LNCaP clone FGC (cell line): ENCODE data around the gene PSEN1.

Source experiments
- DNase-seq: peaks from one replicate; pipeline ENCODE4 v3.0.0-alpha.2; 2011; ENCODE audit warnings: low read depth
- H3K4me3 ChIP-seq: 2 replicates; pipeline ENCODE4 v1.5.1; 2011; ENCODE audit warnings: mild to moderate bottlenecking, low read depth, low read length, control low read depth
- TF ChIP-seq, protein P1 (sequence below): IDR thresholded peaks from 2 replicates; pipeline ENCODE4 v1.5.1; 2012; ENCODE audit warnings: mild to moderate bottlenecking; ENCODE audit not compliant: control insufficient read depth, insufficient read depth; ENCODE audit errors: extremely low read depth

The PSEN1 gene

DNA sequence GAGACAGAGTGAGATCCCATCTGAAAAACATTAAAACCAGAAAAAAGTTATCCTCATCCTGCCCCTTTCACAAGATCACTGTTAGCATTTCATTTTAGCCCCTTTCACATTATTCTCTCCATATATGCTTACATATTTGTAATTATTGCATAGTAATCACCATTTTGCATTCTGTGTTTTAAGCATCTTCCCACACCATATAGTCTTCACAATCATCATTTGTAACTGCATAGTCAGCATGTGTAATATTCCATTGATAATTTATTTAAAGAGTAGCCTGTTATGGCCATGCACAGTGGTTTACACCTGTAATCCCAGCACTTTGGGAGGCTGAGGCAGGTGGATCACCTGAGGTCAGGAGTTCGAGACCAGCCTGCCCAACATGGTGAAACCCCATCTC, 112.8 kb downstream of the PSEN1 start:
- no peak overlapping the region for H3K4me3 ChIP-seq
- DNase-seq = no peak
- TF ChIP-seq, protein P1, sequence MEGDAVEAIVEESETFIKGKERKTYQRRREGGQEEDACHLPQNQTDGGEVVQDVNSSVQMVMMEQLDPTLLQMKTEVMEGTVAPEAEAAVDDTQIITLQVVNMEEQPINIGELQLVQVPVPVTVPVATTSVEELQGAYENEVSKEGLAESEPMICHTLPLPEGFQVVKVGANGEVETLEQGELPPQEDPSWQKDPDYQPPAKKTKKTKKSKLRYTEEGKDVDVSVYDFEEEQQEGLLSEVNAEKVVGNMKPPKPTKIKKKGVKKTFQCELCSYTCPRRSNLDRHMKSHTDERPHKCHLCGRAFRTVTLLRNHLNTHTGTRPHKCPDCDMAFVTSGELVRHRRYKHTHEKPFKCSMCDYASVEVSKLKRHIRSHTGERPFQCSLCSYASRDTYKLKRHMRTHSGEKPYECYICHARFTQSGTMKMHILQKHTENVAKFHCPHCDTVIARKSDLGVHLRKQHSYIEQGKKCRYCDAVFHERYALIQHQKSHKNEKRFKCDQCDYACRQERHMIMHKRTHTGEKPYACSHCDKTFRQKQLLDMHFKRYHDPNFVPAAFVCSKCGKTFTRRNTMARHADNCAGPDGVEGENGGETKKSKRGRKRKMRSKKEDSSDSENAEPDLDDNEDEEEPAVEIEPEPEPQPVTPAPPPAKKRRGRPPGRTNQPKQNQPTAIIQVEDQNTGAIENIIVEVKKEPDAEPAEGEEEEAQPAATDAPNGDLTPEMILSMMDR = no peak

DNA sequence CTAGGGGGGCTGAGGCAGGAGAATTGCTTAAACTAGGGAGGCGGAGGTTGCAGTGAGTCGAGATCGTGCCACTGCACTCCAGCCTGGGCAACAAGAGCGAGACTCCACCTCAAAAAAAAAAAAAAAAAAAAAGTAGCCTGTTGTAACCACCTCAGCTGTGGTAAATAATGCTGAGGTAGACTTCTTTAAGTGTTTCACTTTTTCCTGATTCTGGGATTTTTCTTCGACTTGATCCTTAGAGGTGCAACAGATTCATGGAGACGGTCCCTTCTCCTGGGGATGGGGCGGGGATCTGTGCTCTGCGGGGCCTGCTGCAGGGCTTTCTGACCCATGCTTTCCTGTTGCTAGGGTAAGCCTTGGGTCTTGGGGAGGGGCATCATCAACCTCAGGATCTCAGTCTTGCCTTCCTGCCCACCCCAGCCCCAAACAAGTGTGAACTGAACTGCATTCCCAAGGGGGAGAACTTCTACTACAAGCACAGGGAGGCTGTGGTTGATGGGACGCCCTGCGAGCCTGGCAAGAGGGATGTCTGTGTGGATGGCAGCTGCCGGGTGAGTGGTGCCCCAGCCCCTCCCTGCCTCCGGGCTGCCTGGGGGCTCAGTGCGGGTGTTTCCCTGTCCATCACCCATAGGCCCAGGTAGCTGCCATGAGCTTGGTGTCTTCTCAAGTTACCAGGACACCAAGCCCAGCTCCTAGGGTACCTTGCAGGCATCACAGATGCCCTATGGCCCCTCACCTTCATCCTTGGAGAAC, 113.4 kb downstream of the PSEN1 start:
- DNase-seq = no peak
- no peak overlapping the region for H3K4me3 ChIP-seq
- TF ChIP-seq, protein P1 = no peak

DNA sequence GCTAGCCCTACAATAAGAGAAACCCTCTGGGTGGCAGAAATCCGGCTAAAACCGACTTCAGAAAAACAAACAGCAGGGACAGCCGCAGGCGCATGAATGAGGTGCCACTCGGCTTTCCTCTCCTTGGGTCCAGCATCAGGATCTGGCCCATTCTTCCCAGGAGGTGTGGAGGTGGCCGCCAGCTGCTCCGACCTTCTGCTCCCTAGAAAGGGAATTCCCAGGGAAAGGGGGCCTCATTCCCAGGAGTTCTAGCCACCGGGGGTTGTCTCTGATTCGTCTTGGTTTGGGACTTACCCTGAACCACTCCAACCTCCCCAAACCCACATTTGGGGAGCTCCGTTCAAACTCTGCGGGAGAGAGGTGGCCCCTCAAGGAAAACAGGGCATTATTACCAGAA, 114.0 kb downstream of the PSEN1 start:
- TF ChIP-seq, protein P1 = no peak
- H3K4me3 ChIP-seq = no peak overlapping the region
- DNase-seq = no peak

DNA sequence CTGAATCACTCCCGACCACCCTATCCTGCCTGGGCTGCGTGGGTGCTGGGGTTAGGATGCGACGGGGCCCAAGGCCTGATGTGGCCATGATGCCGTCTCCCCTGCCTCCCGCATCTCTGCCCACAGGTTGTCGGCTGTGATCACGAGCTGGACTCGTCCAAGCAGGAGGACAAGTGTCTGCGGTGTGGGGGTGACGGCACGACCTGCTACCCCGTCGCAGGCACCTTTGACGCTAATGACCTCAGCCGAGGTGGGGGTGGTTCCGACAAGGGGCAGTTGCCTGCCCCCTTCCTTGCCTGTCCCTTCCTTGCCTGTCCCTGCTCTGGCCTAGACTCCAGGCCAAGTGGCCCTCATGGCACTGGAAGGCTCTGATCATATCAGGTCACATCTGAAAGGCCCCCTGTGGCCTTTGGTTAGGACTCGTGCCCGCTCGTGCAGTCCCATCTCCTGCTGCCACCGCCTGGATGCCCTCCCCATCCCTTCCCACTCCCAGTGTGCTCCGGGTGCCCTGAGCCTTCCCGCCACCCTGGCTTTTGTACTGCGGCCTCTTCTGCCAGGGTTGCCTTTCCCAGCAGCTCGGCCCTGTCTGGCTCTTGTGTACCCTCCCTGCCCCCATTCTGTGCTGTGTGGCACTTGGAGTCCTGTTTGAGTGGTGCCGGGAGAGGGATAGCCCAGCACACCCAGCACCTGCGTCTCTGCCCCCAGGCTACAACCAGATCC, 114.6 kb downstream of the PSEN1 start:
- TF ChIP-seq, protein P1 = no peak
- no peak for DNase-seq
- H3K4me3 ChIP-seq = no peak overlapping the region

DNA sequence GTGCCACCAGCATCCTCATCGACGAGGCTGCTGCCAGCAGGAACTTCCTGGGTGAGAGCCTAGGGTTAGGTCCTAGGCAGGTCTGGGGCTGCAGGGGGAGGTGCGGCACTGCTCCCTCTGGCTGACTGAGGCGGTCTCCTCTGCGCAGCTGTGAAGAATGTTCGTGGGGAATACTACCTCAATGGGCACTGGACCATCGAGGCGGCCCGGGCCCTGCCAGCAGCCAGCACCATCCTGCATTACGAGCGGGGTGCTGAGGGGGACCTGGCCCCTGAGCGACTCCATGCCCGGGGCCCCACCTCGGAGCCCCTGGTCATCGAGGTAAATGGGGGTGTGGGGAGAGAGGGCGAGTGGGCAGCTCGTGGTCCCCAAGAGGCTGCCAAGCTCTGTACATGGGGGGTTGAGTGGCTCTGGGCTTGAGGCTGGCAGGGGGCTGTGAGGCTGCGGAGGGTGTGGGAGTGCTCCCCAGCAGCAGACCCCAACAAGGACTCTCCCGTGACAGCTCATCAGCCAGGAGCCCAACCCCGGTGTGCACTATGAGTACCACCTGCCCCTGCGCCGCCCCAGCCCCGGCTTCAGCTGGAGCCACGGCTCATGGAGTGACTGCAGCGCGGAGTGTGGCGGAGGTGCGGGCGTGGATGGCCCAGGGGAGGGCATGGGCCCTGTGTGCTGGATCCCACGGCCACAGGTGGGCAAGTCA, 115.4 kb downstream of the PSEN1 start:
- TF ChIP-seq, protein P1 = no peak
- DNase-seq = no peak
- H3K4me3 ChIP-seq = no peak overlapping the region

DNA sequence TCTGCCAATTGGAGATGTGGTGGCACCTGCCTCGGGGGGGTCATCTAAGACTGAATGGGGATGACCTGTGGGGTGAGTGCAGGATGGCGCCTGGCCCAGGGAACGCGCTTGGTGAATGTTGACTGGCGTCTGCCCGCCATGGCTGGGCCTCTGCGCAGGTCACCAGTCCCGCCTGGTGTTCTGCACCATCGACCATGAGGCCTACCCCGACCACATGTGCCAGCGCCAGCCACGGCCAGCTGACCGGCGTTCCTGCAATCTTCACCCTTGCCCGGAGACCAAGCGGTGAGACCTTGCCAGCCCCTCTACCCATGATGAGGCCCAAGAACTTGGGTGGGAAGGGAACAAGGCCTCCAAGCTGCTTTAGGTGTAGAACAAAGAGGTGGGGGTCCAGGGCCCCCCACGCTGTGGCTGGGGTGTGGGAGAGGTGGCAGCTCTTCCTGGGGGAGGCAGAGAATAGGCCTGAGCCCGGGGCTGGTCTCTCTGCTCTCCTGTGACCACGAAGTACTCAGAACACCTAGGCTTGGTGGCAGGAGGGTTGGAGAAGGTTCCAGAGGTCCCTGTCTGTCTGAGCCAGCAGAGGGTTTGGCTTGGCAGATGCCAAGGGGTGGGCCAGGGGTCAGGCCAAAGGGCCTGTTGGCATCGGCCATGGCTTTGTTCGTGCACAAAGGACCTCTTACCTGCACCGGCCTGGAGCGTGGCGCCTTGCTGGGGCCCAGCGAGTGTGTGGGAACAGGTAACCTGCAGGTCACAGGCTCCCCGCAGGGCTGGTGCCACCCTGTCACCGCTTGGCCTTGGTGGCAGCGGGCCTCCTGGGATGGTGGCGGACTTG, 116.4 kb downstream of the PSEN1 start:
- no peak overlapping the region for H3K4me3 ChIP-seq
- no peak for DNase-seq
- TF ChIP-seq, protein P1 = no peak
